Regular cardiac myocyte (primary cell): ENCODE data around the gene SP110. TPM values are rescaled to one million over a fixed set of nuclear protein-coding genes. Genes with fewer than 3 reads are reported as not detected.

ENCODE experiments used
- total RNA-seq: library from RNA; depleted of rRNA; stranded (reverse); fragments of >200 nt; gene quantifications from 2 replicates; pipeline ENCODE4 v1.2.3, GENCODE V29; 2014

SP110 gene
- total RNA-seq = 3.9 and 6.5 TPM in 2 replicates

GRCh38 chr2:230219419-230220331, at the start of gene SP110:
TSS of gene SP110 (minus strand) at chr2:230219984. CDS start at chr2:230216927, 3,057 bp downstream.

GRCh38 chr2:230225486-230225885, 5.7 kb upstream of the SP110 start, which contains the start of gene SP140:
TSS of gene SP140 (plus strand) at chr2:230225736. CDS start at chr2:230225845, 109 bp downstream.

Other genes with a start within 250 kb of the SP110 start
- gene SLC16A14, start 151.1 kb downstream of the SP110 start, total RNA-seq = 0.58 and 2.3 TPM in 2 replicates
- 0.77 TPM in 1 of 2 replicates, not detected in the other for gene SP140, start 5.8 kb upstream of the SP110 start, total RNA-seq
- gene SP140L, start 107.2 kb upstream of the SP110 start, total RNA-seq = 7.0 and 15.5 TPM in 2 replicates
- 140 and 161 TPM in 2 replicates for gene SP100, start 196.2 kb upstream of the SP110 start, total RNA-seq